Loucy (cell line): ENCODE measurements around the gene KCNJ12.

Experiments used
- H2AFZ ChIP-seq: fragments of 200-600 bp; sonication (generic); 2 replicates; pipeline ENCODE4 v1.6.0; 2016; ENCODE audit warnings: antibody characterized with exemption, mild to moderate bottlenecking, low read length, moderate library complexity
- H3F3A ChIP-seq: fragments of 200-600 bp; 2 replicates; pipeline ENCODE4 v1.6.0; 2016; ENCODE audit warnings: antibody characterized with exemption, low read depth, mild to moderate bottlenecking
- H3K27me3 ChIP-seq: fragments of 200-600 bp; sonication (generic); 2 replicates; pipeline ENCODE4 v1.6.1; 2014; ENCODE audit warnings: low read length, mild to moderate bottlenecking; ENCODE audit not compliant: insufficient read depth, poor library complexity, severe bottlenecking
- H3K36me3 ChIP-seq: fragments of 200-600 bp; sonication (generic); 2 replicates; pipeline ENCODE4 v1.6.1; 2016; ENCODE audit warnings: low read length; ENCODE audit not compliant: insufficient read depth
- H3K4me1 ChIP-seq: fragments of 200-600 bp; sonication (generic); 2 replicates; pipeline ENCODE4 v1.5.1; 2014; ENCODE audit warnings: low read length, mild to moderate bottlenecking; ENCODE audit not compliant: insufficient read depth, poor library complexity, severe bottlenecking
- H3K4me2 ChIP-seq: fragments of 200-600 bp; sonication (generic); 2 replicates; pipeline ENCODE4 v1.6.0; 2014; ENCODE audit warnings: antibody characterized with exemption, low read length, low read depth, mild to moderate bottlenecking; ENCODE audit not compliant: poor library complexity, severe bottlenecking
- H3K4me3 ChIP-seq: fragments of 200-600 bp; sonication (generic); 2 replicates; pipeline ENCODE4 v1.5.1; 2014; ENCODE audit warnings: low read length, mild to moderate bottlenecking, mixed read lengths; ENCODE audit not compliant: poor library complexity, severe bottlenecking
- H3K79me2 ChIP-seq: fragments of 200-600 bp; sonication (generic); 2 replicates; pipeline ENCODE4 v1.6.1; 2014; ENCODE audit warnings: low read length; ENCODE audit not compliant: insufficient read depth
- H3K9ac ChIP-seq: fragments of 200-600 bp; sonication (generic); 2 replicates; pipeline ENCODE4 v1.6.0; 2014; ENCODE audit warnings: mild to moderate bottlenecking, low read depth, low read length, moderate library complexity; ENCODE audit not compliant: poor library complexity, severe bottlenecking
- H3K9me2 ChIP-seq: fragments of 200-600 bp; sonication (generic); replicated peaks from 2 replicates; pipeline ENCODE4 v1.6.1; 2016; ENCODE audit warnings: low read depth, low read length, mixed read lengths
- H3K9me3 ChIP-seq: fragments of 200-600 bp; sonication (generic); 2 replicates; pipeline ENCODE4 v1.6.1; 2014; ENCODE audit warnings: mild to moderate bottlenecking, antibody characterized with exemption, low read length, low read depth; ENCODE audit not compliant: insufficient read depth
- H4K20me1 ChIP-seq: fragments of 200-600 bp; sonication (generic); 2 replicates; pipeline ENCODE4 v1.6.0; 2014; ENCODE audit warnings: antibody characterized with exemption, low read length, mild to moderate bottlenecking; ENCODE audit not compliant: insufficient read depth, poor library complexity, severe bottlenecking
- EZH2phosphoT487 ChIP-seq: fragments of 200-600 bp; IDR thresholded peaks from 2 replicates; pipeline ENCODE4 v1.6.1; 2018; ENCODE audit warnings: antibody characterized with exemption, mild to moderate bottlenecking, moderate library complexity, borderline replicate concordance
- TF ChIP-seq, protein P1 (sequence below): fragments of 200-600 bp; sonication (generic); conservative IDR thresholded peaks from 2 replicates; pipeline ENCODE4 v1.5.1; 2014; ENCODE audit warnings: mild to moderate bottlenecking, antibody characterized with exemption, low read length

Gene KCNJ12

GRCh38 chr17:21462237-21462636 lies 86.1 kb downstream of the KCNJ12 start:
- Histone ChIP-seq H3K79me2 (no peaks in the 10 kb centered on the region), H3K36me3 (no peaks in the 10 kb centered on the region), H3K9me2 (no peaks in the 10 kb centered on the region), H3K27me3 (no peaks in the 10 kb centered on the region), H3F3A (no peaks in the 10 kb centered on the region), H3K9me3 (no peaks in the 10 kb centered on the region), H3K9ac (no peak overlapping the region), H3K4me2 (no peak overlapping the region), H3K4me3 (no peak overlapping the region), H3K4me1 (no peaks in the 10 kb centered on the region), H4K20me1 (no peaks in the 10 kb centered on the region), H2AFZ (no peak overlapping the region)
- TF ChIP-seq, protein P1, sequence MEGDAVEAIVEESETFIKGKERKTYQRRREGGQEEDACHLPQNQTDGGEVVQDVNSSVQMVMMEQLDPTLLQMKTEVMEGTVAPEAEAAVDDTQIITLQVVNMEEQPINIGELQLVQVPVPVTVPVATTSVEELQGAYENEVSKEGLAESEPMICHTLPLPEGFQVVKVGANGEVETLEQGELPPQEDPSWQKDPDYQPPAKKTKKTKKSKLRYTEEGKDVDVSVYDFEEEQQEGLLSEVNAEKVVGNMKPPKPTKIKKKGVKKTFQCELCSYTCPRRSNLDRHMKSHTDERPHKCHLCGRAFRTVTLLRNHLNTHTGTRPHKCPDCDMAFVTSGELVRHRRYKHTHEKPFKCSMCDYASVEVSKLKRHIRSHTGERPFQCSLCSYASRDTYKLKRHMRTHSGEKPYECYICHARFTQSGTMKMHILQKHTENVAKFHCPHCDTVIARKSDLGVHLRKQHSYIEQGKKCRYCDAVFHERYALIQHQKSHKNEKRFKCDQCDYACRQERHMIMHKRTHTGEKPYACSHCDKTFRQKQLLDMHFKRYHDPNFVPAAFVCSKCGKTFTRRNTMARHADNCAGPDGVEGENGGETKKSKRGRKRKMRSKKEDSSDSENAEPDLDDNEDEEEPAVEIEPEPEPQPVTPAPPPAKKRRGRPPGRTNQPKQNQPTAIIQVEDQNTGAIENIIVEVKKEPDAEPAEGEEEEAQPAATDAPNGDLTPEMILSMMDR = no peak
- TF ChIP-seq EZH2phosphoT487 = no peak

- Histone ChIP-seq H4K20me1 (no peaks in the 10 kb centered on the region), H3K79me2 (no peaks in the 10 kb centered on the region), H3K36me3 (no peaks in the 10 kb centered on the region), H3K4me1 (no peaks in the 10 kb centered on the region), H3K4me2 (no peak overlapping the region), H2AFZ (no peak overlapping the region), H3K9me3 (no peaks in the 10 kb centered on the region), H3K9me2 (no peaks in the 10 kb centered on the region), H3K27me3 (no peaks in the 10 kb centered on the region), H3K9ac (no peak overlapping the region), H3F3A (no peaks in the 10 kb centered on the region), H3K4me3 (no peak overlapping the region)
- no peak for TF ChIP-seq EZH2phosphoT487
- TF ChIP-seq, protein P1 = no peak
Measured at GRCh38 chr17:21463204-21463661, 87.1 kb downstream of the KCNJ12 start.

- H4K20me1 ChIP-seq = no peaks in the 10 kb centered on the region
- TF ChIP-seq, protein P1 = no peak
- TF ChIP-seq EZH2phosphoT487 = no peak
- no peak overlapping the region for H3K4me3 ChIP-seq
- no peak overlapping the region for H2AFZ ChIP-seq
- H3K4me1 ChIP-seq = no peaks in the 10 kb centered on the region
- no peak overlapping the region for H3K4me2 ChIP-seq
- no peaks in the 10 kb centered on the region for H3K79me2 ChIP-seq
- no peaks in the 10 kb centered on the region for H3K9me2 ChIP-seq
- H3K27me3 ChIP-seq = no peaks in the 10 kb centered on the region
- H3K9ac ChIP-seq = no peak overlapping the region
- H3F3A ChIP-seq = no peaks in the 10 kb centered on the region
- no peaks in the 10 kb centered on the region for H3K9me3 ChIP-seq
- no peaks in the 10 kb centered on the region for H3K36me3 ChIP-seq
Measured at GRCh38 chr17:21463779-21464407, 87.7 kb downstream of the KCNJ12 start.
